ENCODE results near the gene CDK3.

The CDK3 gene

DNA sequence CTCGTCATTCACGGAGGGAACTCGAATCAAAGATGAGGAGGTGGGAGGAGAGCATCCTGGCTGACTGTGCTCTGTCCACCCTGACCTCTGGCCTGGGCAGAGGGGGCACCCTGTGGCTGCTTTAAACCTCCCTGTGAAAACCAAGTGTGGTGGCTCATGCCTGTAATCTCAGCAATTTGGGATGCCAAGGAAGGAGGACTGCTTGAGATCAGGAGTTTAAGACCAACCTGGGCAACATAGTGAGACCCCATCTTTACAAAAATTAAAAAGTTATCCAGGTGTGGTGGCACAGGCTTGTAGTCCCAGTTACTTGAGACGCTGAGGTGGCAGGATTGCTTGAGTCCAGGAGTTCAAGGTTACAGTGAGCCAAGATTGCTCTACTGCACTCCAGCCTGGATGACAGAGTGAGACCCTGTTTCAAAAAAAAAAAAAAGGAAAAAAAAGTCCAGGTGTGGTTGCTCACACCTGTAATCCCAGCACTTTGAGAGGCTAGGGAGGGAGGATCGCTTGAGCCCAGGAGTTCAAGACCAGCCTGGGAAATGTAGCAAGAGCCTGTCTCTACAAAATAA is 5.8 kb upstream of the CDK3 start:
- DNase-seq: no peak

GRCh38 chr17:75995385-75995925 is 5.2 kb upstream of the CDK3 start:
- no peak for DNase-seq

DNA sequence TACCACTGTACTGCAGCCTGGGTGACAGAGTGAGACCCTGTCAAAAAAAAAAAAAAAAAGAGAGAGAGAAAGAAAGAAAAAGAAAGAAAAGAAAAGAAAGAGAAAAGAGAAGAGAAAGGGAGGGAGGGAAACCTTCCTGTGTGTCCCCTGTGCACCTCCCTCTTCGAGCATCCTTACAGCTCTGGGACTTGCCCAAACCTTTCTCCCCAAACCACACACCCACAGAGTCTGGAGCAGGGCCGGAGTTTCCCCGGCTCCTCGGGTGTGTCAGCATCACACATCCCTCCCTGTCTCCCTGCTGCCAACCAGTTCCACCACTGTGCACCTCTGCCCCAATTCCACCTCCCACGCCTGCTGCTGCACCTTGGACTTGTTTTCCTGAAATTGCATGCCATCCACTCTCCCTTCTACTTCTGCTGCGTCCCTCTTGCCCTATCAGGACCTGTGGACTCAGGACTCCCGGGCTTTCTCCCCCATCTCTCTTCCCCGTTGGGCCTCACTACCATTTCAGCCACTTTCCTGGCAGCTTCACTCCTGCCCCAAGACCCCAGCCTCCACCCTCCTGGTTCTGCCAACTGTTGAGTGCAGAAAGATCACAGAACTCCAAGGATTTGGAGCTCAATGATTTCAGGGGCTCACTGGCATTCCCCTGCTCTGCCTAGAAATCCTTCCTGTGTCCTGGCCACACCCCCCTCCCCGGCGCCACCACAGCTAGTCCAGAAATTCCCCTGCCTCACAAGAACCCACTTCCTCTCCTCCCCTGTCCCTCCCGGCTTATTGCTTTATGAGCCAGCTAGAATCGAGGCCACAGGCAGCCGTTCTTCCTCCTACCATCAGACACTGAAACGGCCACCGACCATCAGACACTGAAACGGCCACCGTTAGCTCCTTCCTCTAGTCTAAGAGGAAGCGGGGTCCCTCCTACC is 3.7 kb upstream of the CDK3 start:
- no peak for DNase-seq

DNA sequence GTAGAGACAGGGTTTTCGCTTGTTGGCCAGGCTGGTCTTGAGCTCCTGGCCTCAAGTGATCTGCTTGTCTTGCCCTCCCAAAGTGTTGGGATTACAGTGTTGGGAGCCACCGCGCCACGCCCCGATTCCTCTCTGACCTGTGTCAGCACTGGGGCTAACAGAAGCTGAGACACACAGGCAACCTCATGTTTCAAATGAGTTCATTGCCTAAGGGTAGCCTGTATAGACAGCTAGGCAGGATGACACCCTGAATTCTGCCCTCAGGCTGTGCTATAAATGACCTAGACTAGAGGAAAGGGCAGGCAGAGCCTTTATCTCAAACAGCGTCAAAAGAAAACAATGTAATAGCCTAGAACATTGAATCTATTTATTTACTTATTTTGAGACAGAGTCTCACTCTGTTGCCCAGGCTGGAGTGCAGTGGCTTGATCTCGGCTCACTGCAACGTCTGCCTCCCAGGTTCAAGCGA is 2.3 kb upstream of the CDK3 start:
- DNase-seq: no peak

DNA sequence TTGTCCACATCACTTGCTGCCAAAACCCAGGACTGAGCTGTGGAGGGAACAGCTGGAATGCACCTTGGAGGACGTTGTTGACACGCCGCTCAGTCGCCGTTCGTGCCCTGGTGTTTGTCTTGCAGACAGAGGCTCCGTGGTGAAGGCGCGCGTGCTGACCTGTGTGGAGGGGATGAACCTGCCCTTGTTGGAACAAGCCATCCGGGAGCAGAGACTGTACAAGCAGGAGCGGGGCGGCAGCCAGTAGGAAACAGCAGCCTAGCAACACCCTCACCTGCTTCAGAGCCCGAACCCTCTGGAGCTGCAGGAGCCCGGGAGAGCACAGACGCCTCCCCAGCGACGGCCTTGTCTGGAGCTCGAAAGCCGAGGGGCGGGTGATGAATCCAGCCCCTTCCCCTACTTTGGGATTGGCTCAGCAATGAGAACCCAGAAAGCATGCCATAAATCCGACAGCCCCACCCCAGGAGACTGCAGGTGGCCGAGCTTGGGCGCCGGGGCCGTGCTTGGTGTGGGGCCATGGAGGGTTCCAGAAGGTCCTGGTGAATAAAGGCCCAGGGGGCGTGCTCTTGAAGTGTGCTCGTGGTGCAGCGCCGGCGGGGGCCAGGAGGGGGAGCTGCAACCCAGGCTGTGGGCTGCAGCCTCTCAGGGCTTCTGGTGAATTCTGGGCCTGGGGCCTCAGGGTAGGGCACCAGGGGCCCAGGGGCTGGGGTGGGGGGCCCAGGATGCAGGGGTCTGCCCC is 470 bp upstream of the CDK3 start:
- DNase-seq: peak; percentile 67

DNA sequence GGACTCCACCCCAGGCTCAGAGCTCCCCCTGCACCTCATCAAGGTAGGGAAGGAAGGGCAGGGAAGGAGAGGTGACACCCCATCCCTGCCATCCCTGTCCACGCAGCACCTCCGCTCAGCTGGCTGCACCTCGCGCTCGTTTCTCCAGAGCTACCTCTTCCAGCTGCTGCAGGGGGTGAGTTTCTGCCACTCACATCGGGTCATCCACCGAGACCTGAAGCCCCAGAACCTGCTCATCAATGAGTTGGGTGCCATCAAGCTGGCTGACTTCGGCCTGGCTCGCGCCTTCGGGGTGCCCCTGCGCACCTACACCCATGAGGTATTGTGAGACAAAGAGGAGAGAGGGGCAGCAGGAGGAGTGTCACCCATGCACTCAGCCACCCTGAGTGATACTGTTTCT is 1.4 kb downstream of the CDK3 start:
- DNase-seq: no peak

DNA sequence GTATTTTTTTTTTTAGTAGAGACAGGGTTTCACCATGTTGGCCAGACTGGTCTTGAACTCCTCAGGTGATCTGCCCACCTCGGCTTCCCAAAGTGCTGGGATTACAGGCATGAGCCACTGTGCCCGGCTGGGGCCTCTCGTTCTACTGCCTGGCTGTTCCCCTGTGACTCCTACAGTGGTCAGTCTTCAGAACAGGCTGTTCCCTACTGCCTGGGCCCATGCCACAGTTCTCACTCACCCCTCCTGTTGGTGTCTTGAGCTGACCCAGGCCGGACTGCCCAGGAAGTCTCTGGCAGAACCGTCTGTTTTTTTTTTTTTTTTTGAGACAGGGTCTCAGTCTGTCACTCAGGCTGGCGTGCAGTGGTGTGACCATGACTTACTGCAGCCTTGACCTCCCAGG is 3.3 kb downstream of the CDK3 start:
- DNase-seq: no peak

- DNase-seq: no peak
Observed at GRCh38 chr17:76004750-76005262, 4.2 kb downstream of the CDK3 start.

- peak; percentile 88 for DNase-seq
Observed at GRCh38 chr17:76005263-76006149, 4.9 kb downstream of the CDK3 start.

GRCh38 chr17:76007131-76007849 is 6.6 kb downstream of the CDK3 start:
- no peak for DNase-seq

DNA sequence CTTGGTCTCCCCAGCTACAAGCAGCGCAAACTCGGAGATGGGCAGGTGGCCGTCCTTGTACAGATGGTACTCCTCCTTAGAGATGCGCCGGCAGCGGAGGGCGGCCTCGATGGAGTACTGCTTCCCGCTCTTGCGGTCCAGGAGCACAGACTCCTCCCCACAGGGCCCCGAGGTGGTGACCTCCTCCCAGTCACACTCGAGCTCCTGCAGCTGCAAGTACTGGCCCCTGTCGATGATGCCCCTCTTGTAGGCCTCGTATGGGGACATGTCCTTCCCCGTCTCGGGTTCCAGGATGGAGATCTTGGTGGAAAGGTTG is 7.2 kb downstream of the CDK3 start:
- no peak for DNase-seq

DNA sequence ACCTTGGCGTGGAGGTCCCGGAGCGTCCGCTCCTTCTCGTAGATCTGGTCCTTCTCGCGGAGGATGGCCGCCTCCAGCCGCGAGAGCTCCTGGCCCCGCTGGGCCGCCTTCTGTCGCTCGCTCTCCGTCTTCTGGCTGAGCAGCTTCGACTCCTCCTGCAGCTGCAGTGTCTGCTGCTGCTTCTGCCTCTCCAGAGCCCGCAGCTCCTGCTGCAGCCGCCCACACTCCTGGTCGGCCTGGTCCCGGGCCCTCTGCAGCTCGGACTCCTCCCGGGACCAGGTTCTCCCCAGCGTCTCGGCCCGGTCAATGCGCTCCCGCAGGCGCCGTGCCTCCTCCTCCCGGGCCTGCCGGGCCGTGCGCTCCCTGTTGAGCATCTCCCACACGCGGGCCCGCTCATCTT is 7.6 kb downstream of the CDK3 start:
- DNase-seq: no peak

GRCh38 chr17:76008630-76009425 is 8.2 kb downstream of the CDK3 start:
- DNase-seq: no peak

- no peak for DNase-seq
Observed at GRCh38 chr17:76009447-76009846, 8.8 kb downstream of the CDK3 start.

- no peak for DNase-seq
Observed at GRCh38 chr17:76009969-76010661, 9.5 kb downstream of the CDK3 start.

- DNase-seq: no peak
Observed at GRCh38 chr17:76011951-76012350, 11.3 kb downstream of the CDK3 start.

DNA sequence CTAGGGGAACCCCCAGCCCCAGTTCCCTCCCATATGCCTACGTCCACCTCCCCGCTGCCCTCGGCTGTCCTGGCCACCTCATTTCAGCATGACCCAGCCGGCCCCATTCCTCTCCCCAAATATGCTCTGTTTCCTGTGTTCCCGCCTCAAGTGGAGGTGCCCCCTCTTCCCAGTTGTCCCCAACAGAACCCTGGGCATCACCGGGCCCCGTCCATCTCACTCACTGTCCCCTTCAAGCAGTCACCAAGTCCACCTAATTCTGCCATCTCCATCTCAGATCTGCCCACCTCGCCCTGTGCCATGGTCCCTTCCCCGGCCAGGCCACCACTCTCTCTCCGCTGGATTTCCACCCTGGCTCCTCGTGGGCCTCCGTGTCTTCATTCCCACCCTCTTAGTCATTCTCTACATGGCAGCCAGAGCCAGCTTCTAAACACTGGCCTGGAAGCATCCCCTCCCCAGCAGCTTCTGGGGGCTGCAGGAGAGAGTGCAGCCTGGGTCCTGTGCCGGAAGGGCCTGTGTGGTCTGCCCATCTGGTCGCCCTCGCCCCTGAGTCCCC is 12.8 kb downstream of the CDK3 start:
- DNase-seq: no peak

DNA sequence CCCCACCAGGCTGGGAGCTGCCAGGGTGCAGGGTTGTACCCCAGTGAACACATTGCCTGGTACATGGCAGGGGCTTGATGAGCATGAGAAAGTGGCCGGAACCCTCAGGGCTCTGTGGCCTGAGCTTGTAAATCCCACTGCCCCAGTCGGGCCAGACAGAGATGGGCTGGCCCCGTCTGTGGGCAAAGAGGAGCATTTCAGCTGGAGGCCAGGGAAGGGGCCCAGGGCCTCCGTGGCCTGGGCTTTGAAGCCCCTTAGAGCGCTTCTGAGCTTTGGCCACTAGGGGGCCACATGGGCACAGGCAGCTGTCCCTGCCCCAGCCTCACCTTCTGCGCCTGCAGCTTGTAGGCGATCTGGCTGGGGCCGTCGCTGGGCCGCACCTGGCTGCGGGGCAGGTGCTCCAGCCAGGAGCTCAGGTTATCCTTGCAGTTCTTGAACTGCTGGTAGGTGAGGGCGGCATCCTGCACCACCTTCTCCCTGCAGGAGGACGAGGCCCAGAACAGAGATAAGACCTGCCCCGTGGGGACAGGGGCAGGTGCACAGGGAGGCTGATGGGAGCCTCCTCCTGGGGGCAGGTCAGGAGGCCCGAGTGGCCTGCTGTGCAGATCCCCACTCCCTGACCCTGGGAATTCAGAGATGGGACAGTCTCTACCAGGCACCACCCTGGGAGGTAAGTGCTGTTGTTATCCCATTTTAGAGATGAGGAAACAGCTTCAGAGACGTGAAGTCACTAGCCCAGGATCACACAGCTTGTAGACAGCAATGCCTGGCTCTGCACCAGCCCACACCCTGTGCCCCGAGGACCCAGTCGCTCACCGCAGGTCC is 13.7 kb downstream of the CDK3 start:
- peak; percentile 90 for DNase-seq

GRCh38 chr17:76014925-76015261 is 14.2 kb downstream of the CDK3 start:
- no peak for DNase-seq

Data from eye (tissue), 1 donor.